Measurements from ENCODE around the gene PTPN4. TPM values are rescaled to one million over a fixed set of nuclear protein-coding genes. Genes with fewer than 3 reads are reported as not detected.

The PTPN4 gene, protein sequence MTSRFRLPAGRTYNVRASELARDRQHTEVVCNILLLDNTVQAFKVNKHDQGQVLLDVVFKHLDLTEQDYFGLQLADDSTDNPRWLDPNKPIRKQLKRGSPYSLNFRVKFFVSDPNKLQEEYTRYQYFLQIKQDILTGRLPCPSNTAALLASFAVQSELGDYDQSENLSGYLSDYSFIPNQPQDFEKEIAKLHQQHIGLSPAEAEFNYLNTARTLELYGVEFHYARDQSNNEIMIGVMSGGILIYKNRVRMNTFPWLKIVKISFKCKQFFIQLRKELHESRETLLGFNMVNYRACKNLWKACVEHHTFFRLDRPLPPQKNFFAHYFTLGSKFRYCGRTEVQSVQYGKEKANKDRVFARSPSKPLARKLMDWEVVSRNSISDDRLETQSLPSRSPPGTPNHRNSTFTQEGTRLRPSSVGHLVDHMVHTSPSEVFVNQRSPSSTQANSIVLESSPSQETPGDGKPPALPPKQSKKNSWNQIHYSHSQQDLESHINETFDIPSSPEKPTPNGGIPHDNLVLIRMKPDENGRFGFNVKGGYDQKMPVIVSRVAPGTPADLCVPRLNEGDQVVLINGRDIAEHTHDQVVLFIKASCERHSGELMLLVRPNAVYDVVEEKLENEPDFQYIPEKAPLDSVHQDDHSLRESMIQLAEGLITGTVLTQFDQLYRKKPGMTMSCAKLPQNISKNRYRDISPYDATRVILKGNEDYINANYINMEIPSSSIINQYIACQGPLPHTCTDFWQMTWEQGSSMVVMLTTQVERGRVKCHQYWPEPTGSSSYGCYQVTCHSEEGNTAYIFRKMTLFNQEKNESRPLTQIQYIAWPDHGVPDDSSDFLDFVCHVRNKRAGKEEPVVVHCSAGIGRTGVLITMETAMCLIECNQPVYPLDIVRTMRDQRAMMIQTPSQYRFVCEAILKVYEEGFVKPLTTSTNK
- 100 to 1,000 TPM; 105 to 134 (median 126) TPM for total RNA-seq
- total RNA-seq (2013), result 209 TPM
- 37.0 to 217 (median 128) reads per million in 29 experiments for total RNA-seq

DNA sequence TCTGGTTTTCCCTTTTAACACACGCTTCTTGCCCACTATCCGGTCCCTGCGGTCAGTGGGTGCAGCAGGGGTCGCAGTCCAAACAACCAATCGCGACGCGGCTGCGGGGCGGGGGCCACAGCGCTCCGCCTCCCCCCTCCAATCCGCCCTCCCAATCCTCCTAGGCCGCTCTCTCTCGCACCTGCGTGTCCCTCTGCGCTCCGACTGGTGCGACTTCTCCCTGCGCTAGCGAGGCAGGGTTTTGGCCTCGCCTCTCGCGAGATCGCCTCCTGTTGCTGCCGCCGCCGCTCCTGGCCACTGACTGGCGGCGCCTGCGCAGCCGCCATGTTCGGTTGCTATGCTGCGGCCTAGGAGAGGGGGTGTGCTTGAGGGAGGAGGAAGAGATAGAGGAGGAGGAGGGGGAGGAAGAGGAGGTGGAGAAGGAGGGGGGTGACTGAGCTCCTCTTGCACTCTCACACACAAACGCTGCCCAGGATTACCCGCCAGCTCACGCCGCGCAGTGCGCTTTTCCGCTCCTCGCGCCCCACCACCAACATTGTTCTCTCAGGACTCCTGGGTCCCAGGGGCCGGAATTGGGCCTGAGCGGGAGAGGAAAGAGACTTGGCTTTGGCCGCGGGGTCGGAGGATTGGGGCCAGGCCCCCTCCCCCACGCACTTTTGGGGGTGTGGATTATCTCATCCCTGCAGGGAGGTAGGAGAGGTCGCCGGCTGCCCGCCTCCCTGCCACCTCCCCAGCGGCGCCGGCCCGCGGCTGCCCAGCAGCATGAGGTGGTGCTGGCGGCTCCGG, at the start of gene PTPN4:
Gene PTPN4 (plus strand): TSS at position 472 of the 786 bp plus-strand sequence. CDS start 49,932 bp downstream, outside the sequence.
- Histone ChIP-seq H3K9me3 (no peaks in the 10 kb centered on the region), H3K36me3 (ENCODE audit: control insufficient read depth in 2 of 2, extremely low read depth in 1 of 2, insufficient read depth in 1 of 2, low read length in 1 of 2) (no peaks in the 10 kb centered on the region), H3K27ac (ENCODE audit: low read length) (peak within 1 kb of the TSS; percentile 89), H3K4me1 (ENCODE audit: control insufficient read depth in 1 of 2, extremely low read depth in 1 of 2, insufficient read depth in 2 of 2, low read length in 2 of 2) (peaks cover 7 to 19% of the 10 kb centered on the region in 2 experiments), H3K27me3 (replicated peaks in 1 of 2; ENCODE audit: control insufficient read depth in 2 of 2, extremely low read depth in 1 of 2, insufficient read depth in 2 of 2, low read length in 1 of 2) (no peaks in the 10 kb centered on the region), H3K4me3 (ENCODE audit: control insufficient read depth in 1 of 2, extremely low read depth in 1 of 2, low read length in 1 of 2) (peak within 1 kb of the TSS; percentile 95 to 98)
- H3K27ac Mint-ChIP-seq, result peak within 1 kb of the TSS; percentile 82 to 84
- H3K4me1 Mint-ChIP-seq, result peaks cover 42 to 45% (median 45%) of the 10 kb centered on the region in 3 donors
- 0% methylated on average over 50 of the region's 59 CpGs for WGBS (ENCODE audit: insufficient coverage)
- H3K4me3 Mint-ChIP-seq, result peak within 1 kb of the TSS; percentile 83 to 93 (median 93)
- POLR2A ChIA-PET, result interaction anchor here (0.6 to 1.0 kb wide), 10 partner anchors 9 to 417 kb away, joined by 3 to 8 read pairs (median 4); no protein-coding TSS in a partner anchor
- H3K9me3 Mint-ChIP-seq, result no peaks in the 10 kb centered on the region
- no peaks in the 10 kb centered on the region for H3K27me3 Mint-ChIP-seq
- H3K36me3 Mint-ChIP-seq, result peaks cover under 1% of the 10 kb centered on the region
- CTCF ChIA-PET, result interaction anchor here in 1 of 2 donors (0.6 to 2.6 kb wide), 8 partner anchors 10 to 473 kb away, joined by 3 to 15 read pairs (median 4); partner anchors contain the start of gene TMEM177
- peak; percentile 89 to 92 (median 90) for ATAC-seq (replicated peaks in 1 of 4)
- DNase-seq, result peak; percentile 86 to 99 (median 96)

DNA sequence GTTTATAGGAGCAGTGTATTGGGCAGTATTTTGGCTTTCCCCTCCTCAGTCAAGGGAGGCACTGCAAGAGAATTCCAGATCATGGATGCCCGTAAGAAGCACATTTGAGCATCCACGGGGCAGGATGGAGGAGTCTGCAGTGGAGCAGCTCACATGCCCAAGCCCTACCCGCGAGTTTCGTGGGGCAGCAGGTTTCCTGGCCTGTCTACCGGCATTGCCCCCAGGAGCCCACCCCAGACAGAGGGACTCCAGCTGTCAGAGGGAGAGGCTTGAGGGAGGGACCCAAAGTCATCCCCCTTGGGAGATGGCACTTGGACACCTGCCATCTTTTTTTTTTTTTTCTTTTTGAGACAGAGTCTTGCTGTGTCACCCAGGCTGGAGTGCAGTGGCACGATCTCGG, 49.4 kb upstream of the PTPN4 start:
- peaks cover 4% of the 10 kb centered on the region in 2 donors for H3K27me3 Mint-ChIP-seq
- H3K36me3 ChIP-seq (ENCODE audit: control insufficient read depth in 2 of 2, extremely low read depth in 1 of 2, insufficient read depth in 1 of 2, low read length in 1 of 2), result peaks cover 0 to 5% of the 10 kb centered on the region in 2 donors
- H3K27me3 ChIP-seq (replicated peaks in 1 of 2; ENCODE audit: control insufficient read depth in 2 of 2, extremely low read depth in 1 of 2, insufficient read depth in 2 of 2, low read length in 1 of 2), result peaks cover 0 to 9% of the 10 kb centered on the region in 2 experiments
- no peak overlapping the region for H3K27ac ChIP-seq (ENCODE audit: low read length)
- ChIA-PET POLR2A (no interaction called here), CTCF (interaction anchor here in 1 of 2 donors (0.5 kb wide), 1 partner anchor 1357 kb away, joined by 5 read pairs; no protein-coding TSS in a partner anchor)
- no peaks in the 10 kb centered on the region for H3K9me3 Mint-ChIP-seq
- H3K27ac Mint-ChIP-seq, result no peak overlapping the region
- peaks cover 1% of the 10 kb centered on the region for H3K36me3 Mint-ChIP-seq
- H3K4me3 ChIP-seq (ENCODE audit: control insufficient read depth in 1 of 2, extremely low read depth in 1 of 2, low read length in 1 of 2), result no peak overlapping the region
- H3K9me3 ChIP-seq, result no peaks in the 10 kb centered on the region
- ATAC-seq (replicated peaks in 1 of 4) (no peak), DNase-seq (no peak)
- no peaks in the 10 kb centered on the region for H3K4me1 Mint-ChIP-seq
- no peak overlapping the region for H3K4me3 Mint-ChIP-seq
- no peaks in the 10 kb centered on the region for H3K4me1 ChIP-seq (ENCODE audit: control insufficient read depth in 1 of 2, extremely low read depth in 1 of 2, insufficient read depth in 2 of 2, low read length in 2 of 2)
- 97% methylated on average over 6 of the region's 8 CpGs for WGBS (ENCODE audit: insufficient coverage)

DNA sequence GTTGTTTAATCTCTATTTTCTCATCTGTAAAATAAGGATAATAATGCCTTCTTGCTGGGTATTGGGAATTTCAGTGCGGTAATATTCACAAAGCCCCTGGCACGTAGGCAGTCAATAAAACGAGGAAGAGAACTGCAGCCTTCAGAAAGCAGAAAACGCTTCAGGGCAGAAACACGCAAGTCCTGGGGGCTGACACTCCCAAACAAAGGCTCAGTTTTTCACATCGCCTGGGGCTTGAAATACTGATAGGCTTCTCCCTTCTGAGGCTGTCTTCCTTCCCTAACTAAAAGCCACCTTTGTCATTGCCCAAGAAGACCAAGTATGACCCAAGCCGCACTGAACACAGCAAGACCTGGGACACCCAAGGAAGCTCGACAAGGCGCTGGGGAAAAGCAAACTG, 48.4 kb upstream of the PTPN4 start:
- POLR2A ChIA-PET, result no interaction called here

DNA sequence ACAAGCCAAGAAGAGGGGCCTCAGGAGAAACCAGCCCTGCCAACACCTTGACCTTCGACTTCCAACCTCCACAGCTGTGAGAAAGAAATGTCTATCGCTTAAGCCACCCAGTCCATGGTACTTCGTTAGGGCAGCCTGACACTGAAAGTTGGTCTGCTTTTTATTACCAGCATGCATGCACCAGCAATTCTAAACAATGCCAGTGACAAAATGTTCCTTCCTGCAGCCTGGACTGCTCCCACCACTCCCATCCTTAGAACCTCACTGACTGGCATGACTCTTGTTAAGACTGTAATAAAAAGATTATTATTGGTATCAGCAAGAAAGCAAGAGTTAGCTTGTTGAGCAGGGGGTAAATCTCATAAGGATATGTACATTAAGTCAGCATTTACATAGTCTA, 47.2 kb upstream of the PTPN4 start:
- DNase-seq, result no peak
- no peak overlapping the region for H3K4me3 Mint-ChIP-seq
- H3K9me3 Mint-ChIP-seq, result no peaks in the 10 kb centered on the region
- WGBS (ENCODE audit: insufficient coverage), result 96% methylated on average over 3 of the region's 3 CpGs
- no peak overlapping the region for H3K27ac Mint-ChIP-seq
- H3K27me3 Mint-ChIP-seq, result peaks cover 4% of the 10 kb centered on the region in 2 donors
- ChIA-PET POLR2A (no interaction called here), CTCF (no interaction called here)
- Histone ChIP-seq H3K36me3 (ENCODE audit: control insufficient read depth in 2 of 2, extremely low read depth in 1 of 2, insufficient read depth in 1 of 2, low read length in 1 of 2) (peaks cover 0 to 5% of the 10 kb centered on the region in 2 donors), H3K4me1 (ENCODE audit: control insufficient read depth in 1 of 2, extremely low read depth in 1 of 2, insufficient read depth in 2 of 2, low read length in 2 of 2) (no peaks in the 10 kb centered on the region), H3K9me3 (no peaks in the 10 kb centered on the region), H3K4me3 (ENCODE audit: control insufficient read depth in 1 of 2, extremely low read depth in 1 of 2, low read length in 1 of 2) (no peak overlapping the region), H3K27me3 (replicated peaks in 1 of 2; ENCODE audit: control insufficient read depth in 2 of 2, extremely low read depth in 1 of 2, insufficient read depth in 2 of 2, low read length in 1 of 2) (peaks cover 0 to 15% of the 10 kb centered on the region in 2 experiments), H3K27ac (ENCODE audit: low read length) (no peak overlapping the region)
- H3K36me3 Mint-ChIP-seq, result no peaks in the 10 kb centered on the region
- ATAC-seq (replicated peaks in 1 of 4), result no peak
- no peaks in the 10 kb centered on the region for H3K4me1 Mint-ChIP-seq

More for the DNA sequence above, 48.4 kb upstream of the PTPN4 start:
- H3K4me3 Mint-ChIP-seq, result no peak overlapping the region
- ATAC-seq (replicated peaks in 1 of 4) (no peak), DNase-seq (no peak)
- Histone ChIP-seq H3K9me3 (no peaks in the 10 kb centered on the region), H3K4me1 (ENCODE audit: control insufficient read depth in 1 of 2, extremely low read depth in 1 of 2, insufficient read depth in 2 of 2, low read length in 2 of 2) (no peaks in the 10 kb centered on the region), H3K4me3 (ENCODE audit: control insufficient read depth in 1 of 2, extremely low read depth in 1 of 2, low read length in 1 of 2) (no peak overlapping the region), H3K36me3 (ENCODE audit: control insufficient read depth in 2 of 2, extremely low read depth in 1 of 2, insufficient read depth in 1 of 2, low read length in 1 of 2) (peaks cover 0 to 5% of the 10 kb centered on the region in 2 donors), H3K27me3 (replicated peaks in 1 of 2; ENCODE audit: control insufficient read depth in 2 of 2, extremely low read depth in 1 of 2, insufficient read depth in 2 of 2, low read length in 1 of 2) (peaks cover 0 to 15% of the 10 kb centered on the region in 2 experiments), H3K27ac (ENCODE audit: low read length) (no peak overlapping the region)
- 93% methylated on average over 3 of the region's 9 CpGs for WGBS (ENCODE audit: insufficient coverage)
- no peak overlapping the region for H3K27ac Mint-ChIP-seq
- H3K36me3 Mint-ChIP-seq, result no peaks in the 10 kb centered on the region
- H3K4me1 Mint-ChIP-seq, result no peaks in the 10 kb centered on the region
- no peaks in the 10 kb centered on the region for H3K9me3 Mint-ChIP-seq
- CTCF ChIA-PET, result no interaction called here
- H3K27me3 Mint-ChIP-seq, result peaks cover 4% of the 10 kb centered on the region in 2 donors

DNA sequence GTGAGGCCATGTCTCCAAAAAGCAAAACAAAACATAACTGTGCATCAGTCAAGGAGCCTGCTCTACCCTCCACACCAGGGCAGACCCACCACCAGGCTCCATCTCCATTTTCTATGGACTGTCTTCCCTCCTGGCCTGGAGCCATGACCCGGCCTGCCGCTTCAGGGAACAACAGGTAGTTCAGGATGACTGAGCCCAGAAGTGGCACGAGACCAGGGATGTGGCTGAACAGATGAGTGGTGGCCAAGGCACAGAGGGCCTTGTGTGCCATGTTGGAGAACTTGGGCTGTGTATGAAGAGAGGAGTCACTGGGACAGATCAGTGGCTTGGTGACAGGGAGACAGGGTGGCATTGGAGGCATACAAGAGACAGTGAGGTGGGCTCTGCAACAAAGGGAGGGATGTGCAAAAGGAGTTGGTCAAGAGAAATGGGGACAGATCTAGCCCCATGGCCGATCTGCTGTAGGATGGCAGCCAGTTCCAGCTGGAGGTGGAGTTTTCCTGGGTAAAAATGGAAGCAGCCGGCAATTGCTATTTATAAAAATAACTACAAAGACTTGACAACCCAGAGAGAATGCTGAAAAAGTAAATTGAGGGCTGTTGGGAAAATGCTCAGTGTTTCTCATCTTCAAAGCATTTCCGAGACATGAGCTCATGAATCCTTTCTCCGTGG, 45.8 kb upstream of the PTPN4 start:
- ATAC-seq (replicated peaks in 1 of 4), result no peak
- H3K4me3 Mint-ChIP-seq, result no peak overlapping the region
- DNase-seq, result no peak
- CTCF ChIA-PET, result interaction anchor here (0.6 to 1.1 kb wide), 2 partner anchors 10 to 971 kb away, joined by 3 to 5 read pairs; no protein-coding TSS in a partner anchor
- peaks cover 4% of the 10 kb centered on the region in 2 donors for H3K27me3 Mint-ChIP-seq
- Histone ChIP-seq H3K4me3 (ENCODE audit: control insufficient read depth in 1 of 2, extremely low read depth in 1 of 2, low read length in 1 of 2) (no peak overlapping the region), H3K9me3 (no peaks in the 10 kb centered on the region), H3K27me3 (replicated peaks in 1 of 2; ENCODE audit: control insufficient read depth in 2 of 2, extremely low read depth in 1 of 2, insufficient read depth in 2 of 2, low read length in 1 of 2) (peaks cover 0 to 15% of the 10 kb centered on the region in 2 experiments), H3K4me1 (ENCODE audit: control insufficient read depth in 1 of 2, extremely low read depth in 1 of 2, insufficient read depth in 2 of 2, low read length in 2 of 2) (no peaks in the 10 kb centered on the region), H3K36me3 (ENCODE audit: control insufficient read depth in 2 of 2, extremely low read depth in 1 of 2, insufficient read depth in 1 of 2, low read length in 1 of 2) (peaks cover 0 to 2% of the 10 kb centered on the region in 2 donors), H3K27ac (ENCODE audit: low read length) (no peak overlapping the region)
- H3K9me3 Mint-ChIP-seq, result no peaks in the 10 kb centered on the region
- POLR2A ChIA-PET, result no interaction called here
- no peak overlapping the region for H3K27ac Mint-ChIP-seq
- H3K36me3 Mint-ChIP-seq, result no peaks in the 10 kb centered on the region
- no peaks in the 10 kb centered on the region for H3K4me1 Mint-ChIP-seq
- WGBS (ENCODE audit: insufficient coverage), result 92% methylated on average over 4 of the region's 7 CpGs
